ENCODE measurements around the gene ARL15. TPM values are rescaled to one million over a fixed set of nuclear protein-coding genes. Genes with fewer than 3 reads are reported as not detected.

Gene ARL15
- total and polyA plus RNA-seq, 2 of the 8 experiments (the other 6 are each of a cell fraction or from before 2014, with no cell fraction given) = 9.9 to 21.2 TPM

DNA sequence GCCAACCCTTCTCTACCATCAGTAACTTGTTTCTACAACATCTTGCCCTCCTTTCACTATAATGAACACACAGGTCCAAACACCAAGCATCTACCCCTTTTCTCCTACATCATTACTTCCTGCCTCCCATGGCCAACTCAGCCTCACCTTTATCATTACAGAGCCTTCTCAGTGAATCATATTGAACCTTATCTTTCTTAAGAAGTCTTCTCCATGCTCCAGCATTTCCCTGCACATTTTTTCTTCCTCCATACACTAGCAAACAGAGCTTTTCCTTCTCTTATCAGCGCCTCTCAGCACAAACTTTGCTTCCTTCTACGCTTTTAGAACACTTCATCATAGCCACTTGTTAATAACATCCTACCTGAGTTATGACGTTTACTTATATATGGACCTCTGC is 148.2 kb downstream of the ARL15 start (continued):
- TF ChIP-seq, protein P1, sequence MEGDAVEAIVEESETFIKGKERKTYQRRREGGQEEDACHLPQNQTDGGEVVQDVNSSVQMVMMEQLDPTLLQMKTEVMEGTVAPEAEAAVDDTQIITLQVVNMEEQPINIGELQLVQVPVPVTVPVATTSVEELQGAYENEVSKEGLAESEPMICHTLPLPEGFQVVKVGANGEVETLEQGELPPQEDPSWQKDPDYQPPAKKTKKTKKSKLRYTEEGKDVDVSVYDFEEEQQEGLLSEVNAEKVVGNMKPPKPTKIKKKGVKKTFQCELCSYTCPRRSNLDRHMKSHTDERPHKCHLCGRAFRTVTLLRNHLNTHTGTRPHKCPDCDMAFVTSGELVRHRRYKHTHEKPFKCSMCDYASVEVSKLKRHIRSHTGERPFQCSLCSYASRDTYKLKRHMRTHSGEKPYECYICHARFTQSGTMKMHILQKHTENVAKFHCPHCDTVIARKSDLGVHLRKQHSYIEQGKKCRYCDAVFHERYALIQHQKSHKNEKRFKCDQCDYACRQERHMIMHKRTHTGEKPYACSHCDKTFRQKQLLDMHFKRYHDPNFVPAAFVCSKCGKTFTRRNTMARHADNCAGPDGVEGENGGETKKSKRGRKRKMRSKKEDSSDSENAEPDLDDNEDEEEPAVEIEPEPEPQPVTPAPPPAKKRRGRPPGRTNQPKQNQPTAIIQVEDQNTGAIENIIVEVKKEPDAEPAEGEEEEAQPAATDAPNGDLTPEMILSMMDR (IDR thresholded peaks at IDR 0.05; ENCODE audit: control extremely low read depth in 1 of 3, insufficient read depth in 1 of 3, low read depth in 1 of 3, low read length in 3 of 3) = no peak
- TF ChIP-seq RXRA (IDR thresholded peaks at IDR 0.05; ENCODE audit: insufficient read depth, low read depth, low read length) = no peak

Measured in H1 (cell line).